CD4-positive, alpha-beta memory T cell (primary cell): ENCODE results near the gene TRIM10. TPM values are rescaled to one million over a fixed set of nuclear protein-coding genes. Genes with fewer than 3 reads are reported as not detected.
A peak's percentile ranks its signal among the peaks of the same experiment; 100 is the strongest.

ENCODE experiments used
- CTCF ChIA-PET: fragments of 350-600 bp; sonication (Branson Sonifier 250); formaldehyde crosslinking; loops from one replicate; lab custom pipeline; 2021; ENCODE audit warnings: inconsistent platforms; ENCODE audit not compliant: partially characterized antibody; lab: Charles Lee
- POLR2A ChIA-PET: fragments of 350-600 bp; sonication (Branson Sonifier 250); formaldehyde crosslinking; loops from one replicate; lab custom pipeline; 2021; ENCODE audit not compliant: partially characterized antibody; lab: Charles Lee
- DNase-seq, 5 donors: peaks; one replicate each; pipeline versions ENCODE4 v3.0.0 to v3.0.0-alpha.2; 2020 to 2022; ENCODE audit warnings: mixed read lengths in 1 of 5
- H3K27ac ChIP-seq: one replicate; pipeline ENCODE4 v1.7.0; 2013; ENCODE audit warnings: low read depth, low read length
- H3K27me3 ChIP-seq: 2 replicates; pipeline ENCODE4 v1.7.0; 2013; ENCODE audit warnings: mild to moderate bottlenecking, low read length, moderate library complexity; ENCODE audit not compliant: insufficient read depth
- H3K36me3 ChIP-seq: 2 replicates; pipeline ENCODE4 v1.7.0; 2013; ENCODE audit warnings: mild to moderate bottlenecking, low read length, moderate library complexity; ENCODE audit not compliant: insufficient read depth
- H3K4me1 ChIP-seq: 2 replicates; pipeline ENCODE4 v1.7.0; 2013; ENCODE audit warnings: mild to moderate bottlenecking, low read length, moderate library complexity; ENCODE audit not compliant: insufficient read depth
- H3K4me3 ChIP-seq, 2 donors: one replicate each; pipeline ENCODE4 v1.7.0; 2013; ENCODE audit warnings: low read length in 2 of 2, mild to moderate bottlenecking in 1 of 2
- H3K9me3 ChIP-seq, 2 donors: one replicate each; pipeline ENCODE4 v1.7.0; 2013; ENCODE audit warnings: low read length in 2 of 2, control low read depth in 1 of 2; ENCODE audit not compliant: control insufficient read depth in 1 of 2
- H3K27ac Mint-ChIP-seq, 7 donors: one replicate each; pipeline ENCODE4 v1.8.0; 2020 to 2021; ENCODE audit warnings: mixed read lengths in 7 of 7, mild to moderate bottlenecking in 6 of 7, inconsistent platforms in 3 of 7, moderate library complexity in 3 of 7
- H3K27me3 Mint-ChIP-seq, 2 donors: one replicate each; pipeline ENCODE4 v1.8.0; 2020 to 2021; ENCODE audit warnings: mixed read lengths in 2 of 2
- H3K36me3 Mint-ChIP-seq, 2 donors: one replicate each; pipeline ENCODE4 v1.8.0; 2020 to 2021; ENCODE audit warnings: mixed read lengths in 2 of 2, inconsistent platforms in 1 of 2, mild to moderate bottlenecking in 1 of 2
- H3K4me1 Mint-ChIP-seq, 4 donors: one replicate each; pipeline ENCODE4 v1.8.0; 2020 to 2021; ENCODE audit warnings: mixed read lengths in 4 of 4, mild to moderate bottlenecking in 1 of 4
- H3K4me3 Mint-ChIP-seq, 8 donors: one replicate each; pipeline ENCODE4 v1.8.0; 2020 to 2021; ENCODE audit warnings: mixed read lengths in 8 of 8, mild to moderate bottlenecking in 7 of 8, moderate library complexity in 6 of 8, inconsistent platforms in 3 of 8
- H3K9me3 Mint-ChIP-seq, 8 donors: one replicate each; pipeline ENCODE4 v1.8.0; 2020 to 2021; ENCODE audit warnings: mixed read lengths in 8 of 8, mild to moderate bottlenecking in 5 of 8, inconsistent platforms in 3 of 8, moderate library complexity in 1 of 8
- intact Hi-C: fragments of 100-400 bp; cut with micrococcal nuclease; formaldehyde crosslinking; loops from one replicate; pipeline ENCODE4 v1.15.1; 2023
- polyA plus RNA-seq, 2 donors: library from polyadenylated mRNA; unstranded; fragments of 300-500 nt; fragmentation: Illumina TruSeq; gene quantifications; one replicate each; pipeline ENCODE4 v1.2.3, GENCODE V29; 2021
- total RNA-seq, 2 experiments: library from RNA; stranded (reverse); gene quantifications; one replicate each; pipeline ENCODE4 v1.2.3, GENCODE V29; 2021

The TRIM10 gene
- total RNA-seq, result not detected
- polyA plus RNA-seq, result not detected

- Mint-ChIP-seq H3K4me3 (no peak within 1 kb of the TSS), H3K36me3 (no peaks in the 10 kb centered on the region), H3K9me3 (no peaks in the 10 kb centered on the region), H3K4me1 (peaks cover 6 to 10% (median 7%) of the 10 kb centered on the region in 4 donors), H3K27ac (no peak within 1 kb of the TSS), H3K27me3 (peaks cover 8 to 21% of the 10 kb centered on the region in 2 donors)
- ChIA-PET POLR2A (no interaction called here), CTCF (no interaction called here)
- Histone ChIP-seq H3K27me3 (no peaks in the 10 kb centered on the region), H3K27ac (no peak within 1 kb of the TSS), H3K9me3 (no peaks in the 10 kb centered on the region), H3K4me1 (peaks cover 5% of the 10 kb centered on the region), H3K36me3 (no peaks in the 10 kb centered on the region), H3K4me3 (no peak within 1 kb of the TSS)
- no peak for DNase-seq
- intact Hi-C loops, result no loop called here
Measured at GRCh38 chr6:30160785-30161531, at the start of gene TRIM10. Gene TRIM10, minus strand, starts transcription at chr6:30161211. Its CDS starts 353 bp downstream, at chr6:30160858.

GRCh38 chr6:30207619-30208295 lies 46.7 kb upstream of the TRIM10 start:
- H3K27ac Mint-ChIP-seq, result peak overlapping the region in 6 of 7 donors; percentile 3 to 90 (median 22)
- H3K4me1 Mint-ChIP-seq, result peaks cover 56 to 91% (median 75%) of the 10 kb centered on the region in 4 donors
- Histone ChIP-seq H3K4me1 (peaks cover 67% of the 10 kb centered on the region), H3K9me3 (no peaks in the 10 kb centered on the region), H3K4me3 (no peak overlapping the region), H3K27me3 (no peaks in the 10 kb centered on the region), H3K36me3 (no peaks in the 10 kb centered on the region), H3K27ac (no peak overlapping the region)
- no peaks in the 10 kb centered on the region for H3K9me3 Mint-ChIP-seq
- peak overlapping the region in 3 of 8 donors; percentile 2 to 49 (median 18) for H3K4me3 Mint-ChIP-seq
- CTCF ChIA-PET, result interaction anchor here (2.5 kb wide), 1 partner anchor 11 kb away, joined by 8 read pairs; no protein-coding TSS in a partner anchor
- POLR2A ChIA-PET, result no interaction called here
- intact Hi-C loops, result no loop called here
- H3K27me3 Mint-ChIP-seq, result no peaks in the 10 kb centered on the region
- H3K36me3 Mint-ChIP-seq, result peaks cover 15 to 34% of the 10 kb centered on the region in 2 donors
- no peak for DNase-seq

GRCh38 chr6:30206799-30207618 lies 46.0 kb upstream of the TRIM10 start:
- no peak for DNase-seq
- Mint-ChIP-seq H3K36me3 (peaks cover 15 to 41% of the 10 kb centered on the region in 2 donors), H3K4me3 (peak overlapping the region in 1 of 8 donors; percentile 2), H3K27ac (peak overlapping the region in 5 of 7 donors; percentile 3 to 90 (median 50)), H3K4me1 (peaks cover 56 to 91% (median 78%) of the 10 kb centered on the region in 4 donors), H3K27me3 (no peaks in the 10 kb centered on the region), H3K9me3 (no peaks in the 10 kb centered on the region)
- Histone ChIP-seq H3K4me1 (peaks cover 68% of the 10 kb centered on the region), H3K9me3 (no peaks in the 10 kb centered on the region), H3K27ac (no peak overlapping the region), H3K4me3 (no peak overlapping the region), H3K27me3 (no peaks in the 10 kb centered on the region), H3K36me3 (no peaks in the 10 kb centered on the region)
- ChIA-PET CTCF (no interaction called here), POLR2A (no interaction called here)
- intact Hi-C loops, result no loop called here

- POLR2A ChIA-PET, result interaction anchor here (3.3 kb wide), 1 partner anchor 8 kb away, joined by 16 read pairs; the partner anchor contains the start of gene TRIM26
- Mint-ChIP-seq H3K27ac (peak overlapping the region in 1 of 7 donors; percentile 57), H3K36me3 (peaks cover 15 to 47% of the 10 kb centered on the region in 2 donors), H3K27me3 (no peaks in the 10 kb centered on the region), H3K4me1 (peaks cover 51 to 91% (median 76%) of the 10 kb centered on the region in 4 donors), H3K9me3 (no peaks in the 10 kb centered on the region), H3K4me3 (peak overlapping the region in 1 of 8 donors; percentile 42)
- no peak overlapping the region for H3K27ac ChIP-seq
- DNase-seq, result no peak
- no peaks in the 10 kb centered on the region for H3K9me3 ChIP-seq
- H3K4me1 ChIP-seq, result peaks cover 68% of the 10 kb centered on the region
- CTCF ChIA-PET, result interaction anchor here (1.2 kb wide), 1 partner anchor 14 kb away, joined by 4 read pairs; no protein-coding TSS in a partner anchor
- H3K4me3 ChIP-seq, result no peak overlapping the region
- H3K27me3 ChIP-seq, result no peaks in the 10 kb centered on the region
- intact Hi-C loops, result no loop called here
- peaks cover 2% of the 10 kb centered on the region for H3K36me3 ChIP-seq
Measured at GRCh38 chr6:30206152-30206551, 45.1 kb upstream of the TRIM10 start.

- POLR2A ChIA-PET, result interaction anchor here (1.0 to 3.3 kb wide), 2 partner anchors 10 to 1148 kb away, joined by 3 to 16 read pairs; partner anchors contain the start of gene TRIM26
- Histone ChIP-seq H3K27ac (no peak overlapping the region), H3K9me3 (no peaks in the 10 kb centered on the region), H3K27me3 (no peaks in the 10 kb centered on the region), H3K36me3 (peaks cover 16% of the 10 kb centered on the region), H3K4me1 (peaks cover 51% of the 10 kb centered on the region), H3K4me3 (no peak overlapping the region)
- intact Hi-C loops, result no loop called here
- Mint-ChIP-seq H3K9me3 (no peaks in the 10 kb centered on the region), H3K27ac (peak overlapping the region in 3 of 7 donors; percentile 18 to 62 (median 57)), H3K27me3 (no peaks in the 10 kb centered on the region), H3K36me3 (peaks cover 25 to 55% of the 10 kb centered on the region in 2 donors), H3K4me1 (peaks cover 45 to 79% (median 67%) of the 10 kb centered on the region in 4 donors), H3K4me3 (no peak overlapping the region)
- DNase-seq, result no peak
- CTCF ChIA-PET, result interaction anchor here (1.0 kb wide), 1 partner anchor 16 kb away, joined by 4 read pairs; no protein-coding TSS in a partner anchor
Measured at GRCh38 chr6:30204116-30204515, 43.1 kb upstream of the TRIM10 start.

GRCh38 chr6:30202366-30202765 lies 41.4 kb upstream of the TRIM10 start:
- Mint-ChIP-seq H3K4me1 (peaks cover 30 to 65% (median 51%) of the 10 kb centered on the region in 4 donors), H3K9me3 (no peaks in the 10 kb centered on the region), H3K27ac (peak overlapping the region in 2 of 7 donors; percentile 12 to 48), H3K36me3 (peaks cover 26 to 59% of the 10 kb centered on the region in 2 donors), H3K27me3 (no peaks in the 10 kb centered on the region), H3K4me3 (no peak overlapping the region)
- peaks cover 32% of the 10 kb centered on the region for H3K36me3 ChIP-seq
- H3K4me3 ChIP-seq, result no peak overlapping the region
- intact Hi-C loops, result no loop called here
- H3K4me1 ChIP-seq, result peaks cover 34% of the 10 kb centered on the region
- CTCF ChIA-PET, result no interaction called here
- no peaks in the 10 kb centered on the region for H3K27me3 ChIP-seq
- DNase-seq, result no peak
- no peak overlapping the region for H3K27ac ChIP-seq
- no peaks in the 10 kb centered on the region for H3K9me3 ChIP-seq
- POLR2A ChIA-PET, result no interaction called here
